ENCODE results near the gene CLTCL1.

DNA sequence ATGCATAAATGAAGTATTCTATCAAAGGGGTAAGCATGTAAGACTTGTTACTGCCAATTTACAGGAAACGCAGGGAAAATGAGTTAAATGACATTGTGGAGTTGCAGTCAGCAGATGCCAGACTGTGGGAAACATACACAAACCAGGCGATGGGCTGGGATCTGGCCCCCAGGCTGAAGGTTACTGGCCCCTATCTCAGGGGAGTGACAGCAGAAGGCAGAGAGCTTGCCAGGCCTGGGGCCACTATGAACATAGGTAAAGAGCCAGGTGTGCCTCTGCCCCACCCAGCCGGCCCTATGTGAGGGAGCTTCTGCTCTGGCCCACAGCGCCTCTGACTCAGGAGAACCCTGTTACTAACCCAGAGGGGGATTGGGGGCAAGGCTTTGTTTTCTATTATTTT, 86.9 kb downstream of the CLTCL1 start:
- TF ChIP-seq POLR2A (IDR thresholded peaks at IDR 0.05; ENCODE audit: borderline replicate concordance, extremely low read depth, insufficient read depth, insufficient read length) (no peak), CEBPB (IDR thresholded peaks at IDR 0.05; ENCODE audit: low read depth) (no peak), EZH2phosphoT487 (IDR thresholded peaks at IDR 0.05; ENCODE audit: borderline replicate concordance) (no peak), YY1 (IDR thresholded peaks at IDR 0.05; ENCODE audit: extremely low read depth, insufficient replicate concordance, low read depth, low read length) (no peak)
